ENCODE measurements around the gene MACC1. TPM values are rescaled to one million over a fixed set of nuclear protein-coding genes. Genes with fewer than 3 reads are reported as not detected.

MACC1 gene
- total RNA-seq, 1 experiment from 2014 or later, result 7.9 TPM

- DNase-seq (no peak), ATAC-seq (no peak)
- Histone ChIP-seq H3K9me3 (ENCODE audit: low read length) (no peaks in the 10 kb centered on the region), H3K9me2 (replicated peaks; ENCODE audit: low read length) (no peaks in the 10 kb centered on the region), H3K4me1 (ENCODE audit: insufficient read depth, low read length) (no peaks in the 10 kb centered on the region; the same call in 1 of the 2 replicates), H3K79me2 (ENCODE audit: low read length) (no peaks in the 10 kb centered on the region), H3K9ac (ENCODE audit: low read length) (no peak overlapping the region), H3K27me3 (ENCODE audit: low read length) (no peaks in the 10 kb centered on the region), H3K4me2 (ENCODE audit: low read length) (no peak overlapping the region), H3K36me3 (ENCODE audit: low read depth, low read length) (no peaks in the 10 kb centered on the region), H3K4me3 (ENCODE audit: low read length) (no peak overlapping the region), H2AFZ (ENCODE audit: low read length) (no peak overlapping the region), H3F3A (ENCODE audit: low read length, unreplicated experiment) (no peaks in the 10 kb centered on the region), H3K27ac (ENCODE audit: low read length) (no peak overlapping the region), H4K20me1 (ENCODE audit: low read length) (no peaks in the 10 kb centered on the region)
- CTCF ChIA-PET, result no interaction called here
- TF ChIP-seq EZH2 (IDR thresholded peaks at IDR 0.05; ENCODE audit: low read length, unreplicated experiment), result no peak
- no peak for TF ChIP-seq EZH2phosphoT487 (IDR thresholded peaks at IDR 0.05; ENCODE audit: borderline replicate concordance, low read length)
- no peak for TF ChIP-seq CTCF (conservative IDR thresholded peaks at IDR 0.05; ENCODE audit: low read depth, low read length)
- POLR2A ChIA-PET (ENCODE audit: unreplicated experiment), result no interaction called here
- intact Hi-C loops (cut with micrococcal nuclease), result no loop called here
- BruUV-seq (replicated peaks), result no TSS peak
Observed at GRCh38 chr7:20104696-20105095, 112.5 kb downstream of the MACC1 start.

- DNase-seq (no peak), ATAC-seq (no peak)
- no peak overlapping the region for H3K4me2 ChIP-seq (ENCODE audit: low read length)
- H3K79me2 ChIP-seq (ENCODE audit: low read length), result no peaks in the 10 kb centered on the region
- no peaks in the 10 kb centered on the region for H3K27me3 ChIP-seq (ENCODE audit: low read length)
- no peaks in the 10 kb centered on the region for H4K20me1 ChIP-seq (ENCODE audit: low read length)
- BruUV-seq (replicated peaks), result no TSS peak
- TF ChIP-seq EZH2 (IDR thresholded peaks at IDR 0.05; ENCODE audit: low read length, unreplicated experiment) (no peak), CTCF (conservative IDR thresholded peaks at IDR 0.05; ENCODE audit: low read depth, low read length) (no peak), EZH2phosphoT487 (IDR thresholded peaks at IDR 0.05; ENCODE audit: borderline replicate concordance, low read length) (no peak)
- H3K4me1 ChIP-seq (ENCODE audit: insufficient read depth, low read length), result no peaks in the 10 kb centered on the region; the same call in 1 of the 2 replicates
- H2AFZ ChIP-seq (ENCODE audit: low read length), result no peak overlapping the region
- CTCF ChIA-PET, result no interaction called here
- no peak overlapping the region for H3K27ac ChIP-seq (ENCODE audit: low read length)
- H3K9me2 ChIP-seq (replicated peaks; ENCODE audit: low read length), result no peaks in the 10 kb centered on the region
- no peaks in the 10 kb centered on the region for H3K36me3 ChIP-seq (ENCODE audit: low read depth, low read length)
- H3F3A ChIP-seq (ENCODE audit: low read length, unreplicated experiment), result no peaks in the 10 kb centered on the region
- POLR2A ChIA-PET (ENCODE audit: unreplicated experiment), result no interaction called here
- H3K4me3 ChIP-seq (ENCODE audit: low read length), result no peak overlapping the region
- no peaks in the 10 kb centered on the region for H3K9me3 ChIP-seq (ENCODE audit: low read length)
- intact Hi-C loops (cut with micrococcal nuclease), result no loop called here
- H3K9ac ChIP-seq (ENCODE audit: low read length), result no peak overlapping the region
Observed at GRCh38 chr7:20102982-20103381, 114.2 kb downstream of the MACC1 start.

DNA sequence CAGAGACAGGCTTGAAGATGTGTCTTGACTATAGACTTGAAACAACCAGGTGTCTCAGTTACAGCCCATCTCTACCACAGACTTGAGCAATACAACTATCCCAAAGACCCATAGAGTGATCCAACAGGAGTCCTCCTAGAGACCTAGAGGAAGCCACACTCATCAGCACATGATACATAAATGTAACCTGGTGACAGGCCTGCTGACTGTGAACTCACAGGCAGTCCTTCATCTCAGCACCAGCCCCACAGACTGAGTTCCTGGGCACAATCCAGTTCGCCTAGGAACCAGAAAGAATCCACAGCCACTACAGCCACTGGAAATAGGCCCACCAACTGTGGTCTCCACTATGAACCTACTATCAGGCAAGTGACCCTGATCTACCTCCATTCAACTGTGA is 121.3 kb downstream of the MACC1 start:
- no peaks in the 10 kb centered on the region for H3K79me2 ChIP-seq (ENCODE audit: low read length)
- no peaks in the 10 kb centered on the region for H3F3A ChIP-seq (ENCODE audit: low read length, unreplicated experiment)
- no peak overlapping the region for H3K9ac ChIP-seq (ENCODE audit: low read length)
- no peaks in the 10 kb centered on the region for H3K27me3 ChIP-seq (ENCODE audit: low read length)
- H3K4me2 ChIP-seq (ENCODE audit: low read length), result no peak overlapping the region
- no peaks in the 10 kb centered on the region for H3K9me3 ChIP-seq (ENCODE audit: low read length)
- H4K20me1 ChIP-seq (ENCODE audit: low read length), result no peaks in the 10 kb centered on the region
- no peak overlapping the region for H2AFZ ChIP-seq (ENCODE audit: low read length)
- H3K36me3 ChIP-seq (ENCODE audit: low read depth, low read length), result no peaks in the 10 kb centered on the region
- no peak for TF ChIP-seq CTCF (conservative IDR thresholded peaks at IDR 0.05; ENCODE audit: low read depth, low read length)
- TF ChIP-seq EZH2 (IDR thresholded peaks at IDR 0.05; ENCODE audit: low read length, unreplicated experiment), result no peak
- TF ChIP-seq EZH2phosphoT487 (IDR thresholded peaks at IDR 0.05; ENCODE audit: borderline replicate concordance, low read length), result no peak
- intact Hi-C loops (cut with micrococcal nuclease), result no loop called here
- DNase-seq, result no peak
- H3K4me1 ChIP-seq (ENCODE audit: insufficient read depth, low read length), result no peaks in the 10 kb centered on the region
- POLR2A ChIA-PET (ENCODE audit: unreplicated experiment), result no interaction called here
- H3K9me2 ChIP-seq (replicated peaks; ENCODE audit: low read length), result no peaks in the 10 kb centered on the region
- no peak overlapping the region for H3K4me3 ChIP-seq (ENCODE audit: low read length)
- no TSS peak for BruUV-seq (replicated peaks)
- CTCF ChIA-PET, result no interaction called here
- no peak for ATAC-seq
- no peak overlapping the region for H3K27ac ChIP-seq (ENCODE audit: low read length)

Measured in PC-3 (cell line).